HEK293 (cell line): ENCODE results near the gene WASL.

Experiments
- AEBP2 ChIP-seq: fragments of 450-650 bp; formaldehyde crosslinking; IDR thresholded peaks from 2 replicates; pipeline ENCODE4 v1.5.1; 2016; ENCODE audit warnings: missing biosample characterization, missing genetic modification characterization, borderline replicate concordance
- ATF2 ChIP-seq: fragments of 450-650 bp; formaldehyde crosslinking; IDR thresholded peaks from 2 replicates; pipeline ENCODE4 v1.5.1; 2016; ENCODE audit warnings: missing biosample characterization, missing genetic modification characterization, low read depth
- HIC1 ChIP-seq: fragments of 450-650 bp; formaldehyde crosslinking; IDR thresholded peaks from 2 replicates; pipeline ENCODE4 v1.5.1; 2016; ENCODE audit warnings: missing biosample characterization, missing genetic modification characterization
- IKZF3 ChIP-seq: fragments of 450-650 bp; IDR thresholded peaks from 2 replicates; pipeline ENCODE4 v1.5.0; 2018; ENCODE audit warnings: missing biosample characterization, mild to moderate bottlenecking, missing genetic modification characterization, moderate library complexity
- KLF16 ChIP-seq: fragments of 450-650 bp; formaldehyde crosslinking; IDR thresholded peaks from 2 replicates; pipeline ENCODE4 v1.5.1; 2017; ENCODE audit warnings: missing biosample characterization, missing genetic modification characterization
- ZBTB1 ChIP-seq: fragments of 450-650 bp; formaldehyde crosslinking; IDR thresholded peaks from 2 replicates; pipeline ENCODE4 v1.5.1; 2016; ENCODE audit warnings: missing biosample characterization, missing genetic modification characterization
- ZBTB10 ChIP-seq: fragments of 450-650 bp; formaldehyde crosslinking; IDR thresholded peaks from 2 replicates; pipeline ENCODE4 v1.5.1; 2016; ENCODE audit warnings: missing biosample characterization, missing genetic modification characterization
- ZBTB7A ChIP-seq: fragments of 450-650 bp; formaldehyde crosslinking; IDR thresholded peaks from 2 replicates; pipeline ENCODE4 v1.5.1; 2016; ENCODE audit warnings: low read depth, missing biosample characterization, missing genetic modification characterization
- ZNF202 ChIP-seq: fragments of 450-650 bp; formaldehyde crosslinking; IDR thresholded peaks from 2 replicates; pipeline ENCODE4 v1.5.1; 2016; ENCODE audit warnings: missing biosample characterization, missing genetic modification characterization, borderline replicate concordance
- ZNF24 ChIP-seq: fragments of 450-650 bp; formaldehyde crosslinking; IDR thresholded peaks from 2 replicates; pipeline ENCODE4 v1.5.1; 2016; ENCODE audit warnings: missing biosample characterization, missing genetic modification characterization
- ZNF274 ChIP-seq, 2 experiments: fragments of 200-500 bp in 1 of 2; fragments of 450-650 bp in 1 of 2; sonication (Bioruptor generic) in 1 of 2; formaldehyde crosslinking in 1 of 2; IDR thresholded peaks; 2 replicates each; pipeline versions ENCODE4 v1.5.1 to v1.6.1; 2014 to 2016; ENCODE audit warnings: borderline replicate concordance in 1 of 2, inconsistent platforms in 1 of 2, low read length in 1 of 2, missing biosample characterization in 1 of 2, missing genetic modification characterization in 1 of 2
- ZNF292 ChIP-seq: fragments of 450-650 bp; formaldehyde crosslinking; IDR thresholded peaks from 2 replicates; pipeline ENCODE4 v1.5.1; 2016; ENCODE audit warnings: low read depth, missing biosample characterization, missing genetic modification characterization, borderline replicate concordance
- ZNF391 ChIP-seq: fragments of 450-650 bp; formaldehyde crosslinking; IDR thresholded peaks from 2 replicates; pipeline ENCODE4 v1.5.1; 2016; ENCODE audit warnings: low read depth, missing biosample characterization, missing genetic modification characterization, borderline replicate concordance
- ZNF416 ChIP-seq: fragments of 450-650 bp; formaldehyde crosslinking; IDR thresholded peaks from 2 replicates; pipeline ENCODE4 v1.5.1; 2016; ENCODE audit warnings: missing biosample characterization, missing genetic modification characterization
- ZNF423 ChIP-seq: fragments of 450-650 bp; formaldehyde crosslinking; IDR thresholded peaks from 2 replicates; pipeline ENCODE4 v1.5.1; 2016; ENCODE audit warnings: missing biosample characterization, missing genetic modification characterization
- ZNF426 ChIP-seq: fragments of 450-650 bp; formaldehyde crosslinking; IDR thresholded peaks from 2 replicates; pipeline ENCODE4 v1.5.1; 2017; ENCODE audit warnings: missing biosample characterization, missing genetic modification characterization, mild to moderate bottlenecking, inconsistent platforms, moderate library complexity
- ZNF514 ChIP-seq: fragments of 450-650 bp; formaldehyde crosslinking; IDR thresholded peaks from 2 replicates; pipeline ENCODE4 v1.5.1; 2016; ENCODE audit warnings: missing biosample characterization, missing genetic modification characterization
- ZNF518A ChIP-seq: fragments of 450-650 bp; formaldehyde crosslinking; conservative IDR thresholded peaks from 2 replicates; pipeline ENCODE4 v1.5.1; 2016; ENCODE audit warnings: low read depth, missing biosample characterization, missing genetic modification characterization
- ZNF529 ChIP-seq: fragments of 450-650 bp; formaldehyde crosslinking; IDR thresholded peaks from 2 replicates; pipeline ENCODE4 v1.5.1; 2017; ENCODE audit warnings: missing genetic modification characterization, missing biosample characterization; ENCODE audit not compliant: insufficient replicate concordance
- ZNF621 ChIP-seq: fragments of 450-650 bp; formaldehyde crosslinking; IDR thresholded peaks from 2 replicates; pipeline ENCODE4 v1.5.1; 2017; ENCODE audit warnings: missing biosample characterization, missing genetic modification characterization
- ZNF624 ChIP-seq: fragments of 450-650 bp; formaldehyde crosslinking; IDR thresholded peaks from 2 replicates; pipeline ENCODE4 v1.5.1; 2017; ENCODE audit warnings: missing biosample characterization, missing genetic modification characterization
- ZSCAN30 ChIP-seq: fragments of 450-650 bp; IDR thresholded peaks from 2 replicates; pipeline ENCODE4 v1.5.1; 2018; ENCODE audit warnings: missing biosample characterization, mild to moderate bottlenecking, missing genetic modification characterization, moderate library complexity
- ZSCAN5A ChIP-seq: fragments of 450-650 bp; formaldehyde crosslinking; IDR thresholded peaks from 2 replicates; pipeline ENCODE4 v1.5.1; 2016; ENCODE audit warnings: missing biosample characterization, missing genetic modification characterization

The WASL gene

GRCh38 chr7:123797673-123798531 is 49.1 kb upstream of the WASL start (continued):
- TF ChIP-seq HIC1 (tag by site-specific recombination) (peak; percentile 83), ZNF423 (tag by site-specific recombination) (no peak), IKZF3 (tag by site-specific recombination) (peak; percentile 71; the same call in 1 of the 2 replicates), ZSCAN30 (tag by site-specific recombination) (0 out of 2 replicates have a peak, but pooled peaks have one; percentile 44), ZSCAN5A (tag by site-specific recombination) (no peak), KLF16 (tag by site-specific recombination) (0 out of 2 replicates have a peak, but pooled peaks have one; percentile 30), ZNF274 (IDR thresholded peaks at IDR 0.05; ENCODE audit: low read length) (no peak), ZNF274 (tag by site-specific recombination; IDR thresholded peaks at IDR 0.05; ENCODE audit: borderline replicate concordance) (no peak), ZBTB10 (tag by site-specific recombination) (no peak), ZNF621 (tag by site-specific recombination) (no peak), ZBTB7A (tag by site-specific recombination) (no peak), ZNF624 (tag by site-specific recombination) (no peak), ZNF292 (tag by site-specific recombination) (no peak), ZNF514 (tag by site-specific recombination) (no peak), ATF2 (tag by site-specific recombination) (no peak), ZNF24 (peak; percentile 48; the same call in 1 of the 2 replicates), ZNF391 (tag by site-specific recombination) (peak; percentile 52; the same call in 1 of the 2 replicates), ZNF518A (tag by site-specific recombination) (no peak; the same call in 1 of the 2 replicates), AEBP2 (tag by site-specific recombination) (no peak), ZBTB1 (tag by site-specific recombination) (no peak), ZNF426 (tag by site-specific recombination) (no peak), ZNF529 (tag by site-specific recombination) (no peak), ZNF202 (tag by site-specific recombination) (no peak), ZNF416 (tag by site-specific recombination) (no peak)
